Measurements from ENCODE around the gene TMEM132C. TPM values are rescaled to one million over a fixed set of nuclear protein-coding genes. Genes with fewer than 3 reads are reported as not detected.

TMEM132C gene
- total RNA-seq, 3 donors from 2014 or later (not counting 1 experiment from before 2014, with no cell fraction given) = 0.08 to 0.41 TPM; not detected in 1

DNA sequence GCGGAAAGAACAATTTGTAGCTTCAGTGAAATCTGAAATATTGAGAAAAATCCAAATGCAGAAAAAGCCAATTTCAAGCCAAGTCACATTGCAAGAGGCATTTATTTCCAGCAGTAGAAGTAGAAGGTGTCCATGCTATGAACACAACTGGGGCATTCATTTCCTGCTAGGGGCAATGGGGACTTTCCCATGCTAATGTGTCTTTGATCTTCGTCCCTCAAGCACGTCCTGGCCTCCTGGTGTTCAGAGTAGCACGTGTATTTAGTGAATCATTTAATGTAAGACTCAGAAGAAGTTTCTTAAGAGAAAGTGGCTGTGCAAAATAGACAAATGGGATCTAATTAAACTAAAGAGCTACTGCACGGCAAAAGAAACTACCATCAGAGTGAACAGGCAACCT lies 267.9 kb downstream of the TMEM132C start:
- Histone ChIP-seq H3K4me3 (ENCODE audit: low read length) (no peak overlapping the region), H3K9me3 (ENCODE audit: control insufficient read depth, insufficient read depth, low read length) (no peaks in the 10 kb centered on the region), H3K4me1 (ENCODE audit: control insufficient read depth, insufficient read depth, low read length) (no peaks in the 10 kb centered on the region), H3K27ac (ENCODE audit: low read length) (no peak overlapping the region), H3K27me3 (ENCODE audit: control insufficient read depth, insufficient read depth, low read length) (no peaks in the 10 kb centered on the region), H3K36me3 (ENCODE audit: control insufficient read depth, insufficient read depth, low read length) (no peaks in the 10 kb centered on the region)
- no peak overlapping the region for H3K27ac Mint-ChIP-seq
- H3K4me1 Mint-ChIP-seq = peaks cover 5 to 12% of the 10 kb centered on the region in 2 donors
- peak in 1 of 2 donors; percentile 25 for DNase-seq
- H3K27me3 Mint-ChIP-seq (ENCODE audit: low read depth in 2 of 2) = peaks cover 0 to 4% of the 10 kb centered on the region in 2 donors
- no peaks in the 10 kb centered on the region for H3K36me3 Mint-ChIP-seq
- TF ChIP-seq, protein P1, sequence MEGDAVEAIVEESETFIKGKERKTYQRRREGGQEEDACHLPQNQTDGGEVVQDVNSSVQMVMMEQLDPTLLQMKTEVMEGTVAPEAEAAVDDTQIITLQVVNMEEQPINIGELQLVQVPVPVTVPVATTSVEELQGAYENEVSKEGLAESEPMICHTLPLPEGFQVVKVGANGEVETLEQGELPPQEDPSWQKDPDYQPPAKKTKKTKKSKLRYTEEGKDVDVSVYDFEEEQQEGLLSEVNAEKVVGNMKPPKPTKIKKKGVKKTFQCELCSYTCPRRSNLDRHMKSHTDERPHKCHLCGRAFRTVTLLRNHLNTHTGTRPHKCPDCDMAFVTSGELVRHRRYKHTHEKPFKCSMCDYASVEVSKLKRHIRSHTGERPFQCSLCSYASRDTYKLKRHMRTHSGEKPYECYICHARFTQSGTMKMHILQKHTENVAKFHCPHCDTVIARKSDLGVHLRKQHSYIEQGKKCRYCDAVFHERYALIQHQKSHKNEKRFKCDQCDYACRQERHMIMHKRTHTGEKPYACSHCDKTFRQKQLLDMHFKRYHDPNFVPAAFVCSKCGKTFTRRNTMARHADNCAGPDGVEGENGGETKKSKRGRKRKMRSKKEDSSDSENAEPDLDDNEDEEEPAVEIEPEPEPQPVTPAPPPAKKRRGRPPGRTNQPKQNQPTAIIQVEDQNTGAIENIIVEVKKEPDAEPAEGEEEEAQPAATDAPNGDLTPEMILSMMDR (IDR thresholded peaks at IDR 0.05) = no peak
- intact Hi-C loops (cut with micrococcal nuclease) = loop anchor here (5.0 kb wide), 1 partner anchor 1477 kb away; no protein-coding TSS in a partner anchor
- H3K4me3 Mint-ChIP-seq = no peak overlapping the region
- no peaks in the 10 kb centered on the region for H3K9me3 Mint-ChIP-seq
- 44% methylated on average over 5 of the region's 5 CpGs for WGBS (ENCODE audit: insufficient coverage)
- ATAC-seq = peak in 2 of 3 donors; percentile 61 to 73

DNA sequence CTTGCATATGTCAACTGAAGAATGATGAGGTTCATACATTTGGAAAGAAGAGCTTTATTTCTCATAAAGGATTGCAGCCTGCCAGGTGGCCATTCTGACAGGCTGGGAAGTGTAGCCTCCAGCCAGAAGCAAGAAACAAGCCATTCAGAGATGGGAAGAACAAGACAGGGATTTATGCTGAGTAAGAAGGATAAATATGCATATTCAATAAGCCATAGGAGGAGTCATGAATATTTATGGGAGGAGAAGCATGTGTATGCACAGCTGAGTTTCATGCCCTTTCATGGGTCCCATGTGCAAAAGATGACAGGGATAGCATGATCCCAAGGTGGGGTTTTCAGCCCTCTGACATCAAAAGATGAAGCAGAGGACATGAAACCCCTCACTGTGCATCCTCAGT lies 269.8 kb downstream of the TMEM132C start:
- ATAC-seq (no peak), DNase-seq (no peak)
- H3K4me3 Mint-ChIP-seq = no peak overlapping the region
- Histone ChIP-seq H3K27ac (ENCODE audit: low read length) (no peak overlapping the region), H3K4me1 (ENCODE audit: control insufficient read depth, insufficient read depth, low read length) (no peaks in the 10 kb centered on the region), H3K4me3 (ENCODE audit: low read length) (no peak overlapping the region), H3K36me3 (ENCODE audit: control insufficient read depth, insufficient read depth, low read length) (no peaks in the 10 kb centered on the region), H3K27me3 (ENCODE audit: control insufficient read depth, insufficient read depth, low read length) (no peaks in the 10 kb centered on the region), H3K9me3 (ENCODE audit: control insufficient read depth, insufficient read depth, low read length) (no peaks in the 10 kb centered on the region)
- H3K4me1 Mint-ChIP-seq = peaks cover 0 to 7% of the 10 kb centered on the region in 2 donors
- intact Hi-C loops (cut with micrococcal nuclease) = no loop called here
- H3K36me3 Mint-ChIP-seq = no peaks in the 10 kb centered on the region
- TF ChIP-seq, protein P1 (IDR thresholded peaks at IDR 0.05) = no peak
- H3K27me3 Mint-ChIP-seq (ENCODE audit: low read depth in 2 of 2) = peaks cover 0 to 5% of the 10 kb centered on the region in 2 donors
- no peaks in the 10 kb centered on the region for H3K9me3 Mint-ChIP-seq
- no peak overlapping the region for H3K27ac Mint-ChIP-seq

DNA sequence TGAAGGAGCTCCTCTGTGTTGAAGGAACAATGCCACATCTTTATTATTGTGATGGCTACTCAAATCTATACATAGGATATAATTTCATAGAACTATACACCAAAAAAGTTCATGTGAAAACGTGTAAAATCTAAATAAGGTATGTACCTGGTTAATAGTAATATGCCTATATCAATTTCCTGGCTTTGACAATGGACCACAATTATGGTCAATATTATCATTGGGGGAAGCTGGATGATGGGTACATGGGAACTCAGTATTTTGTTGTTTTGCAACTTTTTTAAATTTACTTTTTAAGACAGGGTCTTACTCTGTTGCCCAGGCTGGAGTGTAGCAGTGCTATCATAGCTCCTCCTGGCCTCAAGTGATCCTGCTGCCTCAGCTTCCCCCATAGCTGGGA lies 270.7 kb downstream of the TMEM132C start:
- no peaks in the 10 kb centered on the region for H3K4me1 ChIP-seq (ENCODE audit: control insufficient read depth, insufficient read depth, low read length)
- WGBS (ENCODE audit: insufficient coverage) = no CpG with 5 or more reads among the region's 1 CpG
- H3K27me3 ChIP-seq (ENCODE audit: control insufficient read depth, insufficient read depth, low read length) = no peaks in the 10 kb centered on the region
- intact Hi-C loops (cut with micrococcal nuclease) = no loop called here
- no peaks in the 10 kb centered on the region for H3K9me3 ChIP-seq (ENCODE audit: control insufficient read depth, insufficient read depth, low read length)
- H3K4me3 ChIP-seq (ENCODE audit: low read length) = no peak overlapping the region
- TF ChIP-seq, protein P1 (IDR thresholded peaks at IDR 0.05) = no peak
- H3K4me3 Mint-ChIP-seq = no peak overlapping the region
- no peaks in the 10 kb centered on the region for H3K36me3 Mint-ChIP-seq
- no peak overlapping the region for H3K27ac Mint-ChIP-seq
- no peak overlapping the region for H3K27ac ChIP-seq (ENCODE audit: low read length)
- DNase-seq (no peak), ATAC-seq (no peak)
- no peaks in the 10 kb centered on the region for H3K9me3 Mint-ChIP-seq
- H3K27me3 Mint-ChIP-seq (ENCODE audit: low read depth in 2 of 2) = peaks cover 0 to 5% of the 10 kb centered on the region in 2 donors
- H3K36me3 ChIP-seq (ENCODE audit: control insufficient read depth, insufficient read depth, low read length) = no peaks in the 10 kb centered on the region
- H3K4me1 Mint-ChIP-seq = peaks cover 0 to 7% of the 10 kb centered on the region in 2 donors

DNA sequence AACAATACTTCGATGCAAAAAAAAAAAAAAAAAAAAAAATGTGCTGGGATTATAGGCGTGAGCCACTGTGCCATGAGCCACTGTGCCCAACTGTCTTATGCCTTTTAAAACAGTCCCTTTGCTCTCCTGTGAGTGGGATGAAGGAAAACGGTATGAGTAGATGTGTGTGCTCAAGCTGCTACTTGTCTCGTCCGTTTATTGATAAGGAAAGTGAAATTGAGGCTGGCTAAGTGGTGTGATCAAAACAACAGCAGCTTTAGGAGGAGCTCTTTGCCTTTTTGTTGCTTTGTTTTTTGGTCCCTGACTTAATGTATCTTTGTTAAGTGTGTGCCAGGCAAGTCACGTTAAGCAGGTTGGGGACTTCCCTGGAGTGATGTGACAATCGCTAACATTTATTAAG lies 275.9 kb downstream of the TMEM132C start:
- H3K4me3 ChIP-seq (ENCODE audit: low read length) = no peak overlapping the region
- DNase-seq (no peak), ATAC-seq (no peak)
- TF ChIP-seq, protein P1 (IDR thresholded peaks at IDR 0.05) = no peak
- Mint-ChIP-seq H3K4me1 (no peaks in the 10 kb centered on the region), H3K4me3 (no peak overlapping the region), H3K36me3 (no peaks in the 10 kb centered on the region), H3K9me3 (no peaks in the 10 kb centered on the region), H3K27ac (no peak overlapping the region), H3K27me3 (ENCODE audit: low read depth in 2 of 2) (peaks cover 10 to 14% of the 10 kb centered on the region in 2 donors)
- no peak overlapping the region for H3K27ac ChIP-seq (ENCODE audit: low read length)
- no peaks in the 10 kb centered on the region for H3K4me1 ChIP-seq (ENCODE audit: control insufficient read depth, insufficient read depth, low read length)
- H3K27me3 ChIP-seq (ENCODE audit: control insufficient read depth, insufficient read depth, low read length) = no peaks in the 10 kb centered on the region
- WGBS (ENCODE audit: insufficient coverage) = 73% methylated on average over 6 of the region's 7 CpGs
- H3K36me3 ChIP-seq (ENCODE audit: control insufficient read depth, insufficient read depth, low read length) = no peaks in the 10 kb centered on the region
- intact Hi-C loops (cut with micrococcal nuclease) = no loop called here
- H3K9me3 ChIP-seq (ENCODE audit: control insufficient read depth, insufficient read depth, low read length) = no peaks in the 10 kb centered on the region

Data from natural killer cell (primary cell).